ENCODE measurements around the gene NCKAP5.

DNA sequence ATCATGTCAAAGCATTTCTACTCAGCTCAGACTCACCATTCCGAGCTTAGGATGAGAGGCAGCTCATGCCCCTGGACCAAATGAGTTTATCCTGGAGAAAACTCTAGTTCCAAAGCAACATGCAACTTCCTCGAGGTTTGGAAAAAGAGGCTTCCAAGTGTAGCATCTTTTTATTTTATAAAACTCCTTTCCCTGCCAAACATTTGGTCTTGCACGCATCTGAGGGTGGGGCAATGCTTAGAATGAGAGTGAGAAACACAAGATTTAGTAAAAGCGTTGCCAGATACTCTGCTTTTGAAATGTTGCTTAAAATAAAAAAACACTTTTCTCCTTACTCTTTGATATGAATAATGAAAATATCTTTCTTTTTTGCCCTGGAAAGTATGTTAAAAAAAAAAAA is 151.5 kb downstream of the NCKAP5 start:
- TF ChIP-seq MYC (IDR thresholded peaks at IDR 0.05; ENCODE audit: borderline replicate concordance, low read length) (no peak), POLR2A (IDR thresholded peaks at IDR 0.05; ENCODE audit: low read length) (no peak), ESRRA (IDR thresholded peaks at IDR 0.05; ENCODE audit: borderline replicate concordance, low read length) (no peak), RFX5 (IDR thresholded peaks at IDR 0.05) (no peak), CBX8 (IDR thresholded peaks at IDR 0.05) (no peak), HDAC2 (IDR thresholded peaks at IDR 0.05) (no peak)

Measured in A549 (cell line).